Measurements from ENCODE around the gene WWTR1.

DNA sequence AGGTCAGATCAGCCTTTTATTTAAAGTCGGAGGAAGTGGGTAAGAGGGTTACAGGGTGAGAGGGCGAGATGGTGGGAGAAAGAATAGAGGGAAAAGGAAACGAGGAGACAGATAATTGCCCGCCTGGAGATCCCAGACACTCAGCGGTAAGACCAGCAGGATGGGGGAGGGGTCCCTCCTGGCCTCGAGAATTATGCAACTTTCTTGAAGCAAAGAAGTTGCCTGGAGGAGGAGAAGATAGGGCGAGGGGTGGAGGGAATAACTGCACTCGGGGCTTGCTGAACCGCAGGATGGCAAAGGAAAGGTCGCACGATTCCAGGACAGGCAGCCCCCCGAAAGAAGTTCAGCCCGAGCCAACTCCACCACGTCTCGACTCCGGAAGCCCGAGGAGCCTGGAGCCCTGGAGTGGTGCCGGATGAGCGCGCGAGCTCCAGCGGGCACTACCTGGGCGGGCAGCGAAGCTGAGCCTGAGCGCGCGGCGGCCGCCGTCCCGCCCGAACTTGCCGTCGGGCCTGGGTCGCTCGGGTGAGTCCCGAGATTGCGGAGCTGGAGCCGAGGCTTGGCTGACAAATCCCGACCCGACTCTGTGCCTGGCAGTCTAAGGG is 402 bp downstream of the WWTR1 start:
- TF ChIP-seq, protein P1, sequence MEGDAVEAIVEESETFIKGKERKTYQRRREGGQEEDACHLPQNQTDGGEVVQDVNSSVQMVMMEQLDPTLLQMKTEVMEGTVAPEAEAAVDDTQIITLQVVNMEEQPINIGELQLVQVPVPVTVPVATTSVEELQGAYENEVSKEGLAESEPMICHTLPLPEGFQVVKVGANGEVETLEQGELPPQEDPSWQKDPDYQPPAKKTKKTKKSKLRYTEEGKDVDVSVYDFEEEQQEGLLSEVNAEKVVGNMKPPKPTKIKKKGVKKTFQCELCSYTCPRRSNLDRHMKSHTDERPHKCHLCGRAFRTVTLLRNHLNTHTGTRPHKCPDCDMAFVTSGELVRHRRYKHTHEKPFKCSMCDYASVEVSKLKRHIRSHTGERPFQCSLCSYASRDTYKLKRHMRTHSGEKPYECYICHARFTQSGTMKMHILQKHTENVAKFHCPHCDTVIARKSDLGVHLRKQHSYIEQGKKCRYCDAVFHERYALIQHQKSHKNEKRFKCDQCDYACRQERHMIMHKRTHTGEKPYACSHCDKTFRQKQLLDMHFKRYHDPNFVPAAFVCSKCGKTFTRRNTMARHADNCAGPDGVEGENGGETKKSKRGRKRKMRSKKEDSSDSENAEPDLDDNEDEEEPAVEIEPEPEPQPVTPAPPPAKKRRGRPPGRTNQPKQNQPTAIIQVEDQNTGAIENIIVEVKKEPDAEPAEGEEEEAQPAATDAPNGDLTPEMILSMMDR (IDR thresholded peaks at IDR 0.05; ENCODE audit: low read length), result no peak
- TF ChIP-seq EZH2 (IDR thresholded peaks at IDR 0.05; ENCODE audit: borderline replicate concordance, low read length), result no peak

Data from OCI-LY1 (cell line).